ENCODE data around the gene GJC1. TPM values are rescaled to one million over a fixed set of nuclear protein-coding genes. Genes with fewer than 3 reads are reported as not detected.
A peak's percentile ranks its signal among the peaks of the same experiment; 100 is the strongest.

The GJC1 gene
- polyA plus RNA-seq, 1 experiment = 20.6 TPM

- TF ChIP-seq, protein P1, sequence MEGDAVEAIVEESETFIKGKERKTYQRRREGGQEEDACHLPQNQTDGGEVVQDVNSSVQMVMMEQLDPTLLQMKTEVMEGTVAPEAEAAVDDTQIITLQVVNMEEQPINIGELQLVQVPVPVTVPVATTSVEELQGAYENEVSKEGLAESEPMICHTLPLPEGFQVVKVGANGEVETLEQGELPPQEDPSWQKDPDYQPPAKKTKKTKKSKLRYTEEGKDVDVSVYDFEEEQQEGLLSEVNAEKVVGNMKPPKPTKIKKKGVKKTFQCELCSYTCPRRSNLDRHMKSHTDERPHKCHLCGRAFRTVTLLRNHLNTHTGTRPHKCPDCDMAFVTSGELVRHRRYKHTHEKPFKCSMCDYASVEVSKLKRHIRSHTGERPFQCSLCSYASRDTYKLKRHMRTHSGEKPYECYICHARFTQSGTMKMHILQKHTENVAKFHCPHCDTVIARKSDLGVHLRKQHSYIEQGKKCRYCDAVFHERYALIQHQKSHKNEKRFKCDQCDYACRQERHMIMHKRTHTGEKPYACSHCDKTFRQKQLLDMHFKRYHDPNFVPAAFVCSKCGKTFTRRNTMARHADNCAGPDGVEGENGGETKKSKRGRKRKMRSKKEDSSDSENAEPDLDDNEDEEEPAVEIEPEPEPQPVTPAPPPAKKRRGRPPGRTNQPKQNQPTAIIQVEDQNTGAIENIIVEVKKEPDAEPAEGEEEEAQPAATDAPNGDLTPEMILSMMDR (IDR thresholded peaks at IDR 0.05; ENCODE audit: low read depth, low read length) = no peak
- Histone ChIP-seq H3K9me3 (ENCODE audit: control insufficient read depth, insufficient read depth, low read length) (no peaks in the 10 kb centered on the region; the same call in 1 of the 2 replicates), H3K27me3 (ENCODE audit: control insufficient read depth, insufficient read depth, low read length) (peaks cover 7% of the 10 kb centered on the region), H3K4me3 (ENCODE audit: low read depth, low read length) (no peak overlapping the region), H3K27ac (ENCODE audit: low read depth, low read length) (no peak overlapping the region)
- POLR2A ChIA-PET = interaction anchor here (0.8 kb wide), 2 partner anchors 79 to 371 kb away, joined by 3 to 4 read pairs; partner anchors contain the start of gene HEXIM1
- DNase-seq (ENCODE audit: low read depth, low spot score) = no peak
- CTCF ChIA-PET = interaction anchor here (0.6 to 6.9 kb wide), 9 partner anchors 51 to 358 kb away, joined by 4 to 121 read pairs (median 7); partner anchors contain the start of gene ACBD4
Measured at GRCh38 chr17:44777394-44778348, 52.4 kb downstream of the GJC1 start.

DNA sequence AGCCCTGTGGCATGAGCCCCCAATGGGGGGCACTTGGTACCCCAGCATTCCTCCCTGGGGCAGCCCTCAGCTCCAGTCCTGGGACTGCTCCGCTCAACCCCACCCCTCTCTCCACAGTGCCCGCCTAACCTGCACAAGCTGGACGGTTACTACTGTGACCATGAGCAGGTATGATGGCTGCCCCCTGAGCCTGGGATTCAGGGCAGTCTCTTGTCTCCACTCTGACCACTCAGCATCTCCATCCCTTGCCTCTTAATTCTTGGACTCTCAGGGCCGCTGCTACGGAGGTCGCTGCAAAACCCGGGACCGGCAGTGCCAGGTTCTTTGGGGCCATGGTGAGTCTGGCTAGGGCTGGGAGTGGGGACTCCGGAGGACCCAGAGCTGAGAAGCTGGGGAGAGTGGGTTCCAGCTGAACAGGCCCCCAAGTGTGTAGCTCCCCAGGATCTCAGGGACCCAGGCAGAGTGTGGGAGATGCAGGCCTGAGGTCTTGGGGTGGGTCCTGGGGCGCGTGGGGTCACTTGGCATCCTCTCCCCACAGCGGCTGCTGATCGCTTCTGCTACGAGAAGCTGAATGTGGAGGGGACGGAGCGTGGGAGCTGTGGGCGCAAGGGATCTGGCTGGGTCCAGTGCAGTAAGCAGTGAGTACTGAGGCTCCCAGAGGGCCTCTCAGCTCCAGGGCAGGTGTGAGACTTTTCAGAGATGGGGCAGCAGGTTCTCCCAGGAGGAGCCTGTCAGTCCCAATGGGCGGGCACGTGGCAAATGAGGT is 53.3 kb downstream of the GJC1 start:
- POLR2A ChIA-PET = interaction anchor here (0.8 kb wide), 2 partner anchors 80 to 372 kb away, joined by 3 to 4 read pairs; partner anchors contain the start of gene HEXIM1
- DNase-seq (ENCODE audit: low read depth, low spot score) = no peak
- H3K9me3 ChIP-seq (ENCODE audit: control insufficient read depth, insufficient read depth, low read length) = no peaks in the 10 kb centered on the region; the same call in 1 of the 2 replicates
- TF ChIP-seq, protein P1 (IDR thresholded peaks at IDR 0.05; ENCODE audit: low read depth, low read length) = no peak
- H3K27me3 ChIP-seq (ENCODE audit: control insufficient read depth, insufficient read depth, low read length) = peaks cover 12% of the 10 kb centered on the region
- CTCF ChIA-PET = interaction anchor here (0.6 to 6.9 kb wide), 5 partner anchors 48 to 358 kb away, joined by 3 to 121 read pairs (median 7); partner anchors contain the start of gene ACBD4
- H3K27ac ChIP-seq (ENCODE audit: low read depth, low read length) = no peak overlapping the region
- H3K4me3 ChIP-seq (ENCODE audit: low read depth, low read length) = no peak overlapping the region

GRCh38 chr17:44775838-44776621 is 54.1 kb downstream of the GJC1 start:
- ChIA-PET POLR2A (no interaction called here), CTCF (interaction anchor here (0.6 to 6.9 kb wide), 10 partner anchors 8 to 256 kb away, joined by 3 to 136 read pairs (median 12); no protein-coding TSS in a partner anchor)
- Histone ChIP-seq H3K27ac (ENCODE audit: low read depth, low read length) (no peak overlapping the region), H3K9me3 (ENCODE audit: control insufficient read depth, insufficient read depth, low read length) (no peaks in the 10 kb centered on the region), H3K4me3 (ENCODE audit: low read depth, low read length) (peak overlapping the region; percentile 76), H3K27me3 (ENCODE audit: control insufficient read depth, insufficient read depth, low read length) (peaks cover 18% of the 10 kb centered on the region)
- TF ChIP-seq, protein P1 (IDR thresholded peaks at IDR 0.05; ENCODE audit: low read depth, low read length) = no peak
- DNase-seq (ENCODE audit: low read depth, low spot score) = no peak

GRCh38 chr17:44775136-44775837 is 54.8 kb downstream of the GJC1 start:
- ChIA-PET CTCF (interaction anchor here (0.6 to 4.1 kb wide), 8 partner anchors 9 to 257 kb away, joined by 3 to 136 read pairs (median 8); no protein-coding TSS in a partner anchor), POLR2A (no interaction called here)
- TF ChIP-seq, protein P1 (IDR thresholded peaks at IDR 0.05; ENCODE audit: low read depth, low read length) = no peak
- Histone ChIP-seq H3K27me3 (ENCODE audit: control insufficient read depth, insufficient read depth, low read length) (peaks cover 18% of the 10 kb centered on the region), H3K27ac (ENCODE audit: low read depth, low read length) (peak overlapping the region; percentile 31), H3K9me3 (ENCODE audit: control insufficient read depth, insufficient read depth, low read length) (no peaks in the 10 kb centered on the region), H3K4me3 (ENCODE audit: low read depth, low read length) (peak overlapping the region; percentile 76)
- peak; percentile 93 for DNase-seq (ENCODE audit: low read depth, low spot score)

All from AG04450 (cell line).